Stimulated activated CD4-positive, alpha-beta T cell treated with anti-CD3 and anti-CD28 coated beads, TNF-alpha, amount 100 ng/mL, for 1 hour (primary cell): ENCODE results near the gene DEFB131B.
A peak's percentile ranks its signal among the peaks of the same experiment; 100 is the strongest.
"Not testable (repeated sequence)": the region's sequence is repeated elsewhere in the genome, so short reads cannot be mapped to it uniquely, and the experiment has no call there.

Source experiments
- DNase-seq, 3 donors: peaks; one replicate each; pipeline ENCODE4 v3.0.0-alpha.2; 2020; ENCODE audit warnings: low read depth in 3 of 3, low spot score in 1 of 3

DEFB131B gene

GRCh38 chr11:71911321-71911985 lies 33.2 kb downstream of the DEFB131B start:
- peak in 1 of 3 donors; percentile 61 for DNase-seq

- not testable (repeated sequence) for DNase-seq
These were observed 33.7 kb downstream of the DEFB131B start for GRCh38 chr11:71911986-71912340.

- DNase-seq: no peak
These were observed 35.7 kb downstream of the DEFB131B start for GRCh38 chr11:71913756-71914526.

- DNase-seq: no peak
These were observed 36.5 kb downstream of the DEFB131B start for GRCh38 chr11:71914617-71915189.

DNA sequence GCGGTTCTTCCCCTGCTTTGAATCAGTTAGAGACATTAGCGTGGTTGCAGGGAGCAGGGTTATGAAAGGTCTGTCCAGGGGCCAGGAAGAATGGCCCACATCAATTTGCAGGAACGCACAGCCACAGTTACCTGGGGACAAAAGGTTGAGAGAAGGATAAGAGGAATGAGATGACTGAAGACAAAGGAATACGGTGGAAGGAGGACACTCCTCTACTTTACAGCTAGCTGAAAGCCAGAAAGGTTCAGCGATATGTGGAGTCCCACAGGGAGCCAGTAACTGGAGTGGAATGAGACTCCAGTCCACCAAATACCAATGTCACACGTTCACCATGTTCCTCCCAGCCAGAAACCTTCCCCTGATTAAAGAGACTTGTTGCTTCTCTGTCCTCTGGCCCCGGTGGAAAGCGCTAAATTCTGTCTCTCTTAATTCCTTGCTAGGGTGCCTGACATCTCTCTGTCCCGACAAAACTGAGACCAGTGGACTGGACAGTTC lies 39.4 kb downstream of the DEFB131B start:
- no peak for DNase-seq

DNA sequence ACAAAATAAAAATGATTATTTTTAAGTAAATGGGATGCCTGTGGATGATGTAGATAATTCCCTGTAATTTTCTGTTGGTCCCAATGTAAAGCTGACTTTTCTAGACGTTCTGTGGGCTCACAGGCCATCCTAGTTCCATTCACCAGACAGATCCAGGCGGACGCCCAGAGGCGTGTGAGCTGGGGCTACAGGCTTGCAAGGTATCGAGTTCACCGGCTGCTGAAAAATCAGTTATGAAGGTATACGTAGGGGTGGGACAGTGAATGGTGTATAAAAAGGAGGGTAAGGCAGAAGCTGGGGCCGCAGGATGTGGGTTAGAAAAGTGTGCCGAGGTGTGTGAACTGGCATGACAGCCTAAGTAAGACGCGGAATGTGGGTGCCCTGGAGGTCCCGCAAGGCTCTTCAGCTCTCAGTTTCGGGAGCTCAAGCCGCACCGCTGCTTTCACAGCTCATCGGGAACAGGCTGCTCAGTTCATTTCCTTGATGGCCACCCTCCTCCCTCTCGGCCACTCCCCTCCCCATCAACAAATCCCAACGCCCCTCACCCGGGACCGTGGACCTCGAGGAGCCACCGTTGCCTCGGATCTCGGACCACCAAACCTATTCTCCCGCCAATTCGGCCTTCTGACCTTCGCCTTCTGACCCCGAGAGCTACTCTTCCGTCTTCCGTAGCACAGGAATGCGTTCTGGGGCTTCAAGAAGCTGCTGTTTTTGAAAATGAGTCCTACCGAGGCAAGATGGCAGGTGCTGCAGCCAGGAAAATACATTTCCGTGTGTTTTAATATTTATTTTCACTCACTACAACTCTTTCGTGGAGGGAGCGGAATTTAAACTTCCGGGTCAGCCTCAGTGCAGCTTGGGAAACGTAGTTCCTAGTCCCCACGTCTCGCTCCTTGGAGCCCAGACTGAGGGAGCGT lies 49.8 kb downstream of the DEFB131B start, which contains the start of gene XNDC1N:
Gene XNDC1N (minus strand): TSS at position 775 of the 917 bp plus-strand sequence. CDS start 5,241 bp downstream, outside the sequence.
- peak in 2 of 3 donors; percentile 46 to 51 for DNase-seq

DNA sequence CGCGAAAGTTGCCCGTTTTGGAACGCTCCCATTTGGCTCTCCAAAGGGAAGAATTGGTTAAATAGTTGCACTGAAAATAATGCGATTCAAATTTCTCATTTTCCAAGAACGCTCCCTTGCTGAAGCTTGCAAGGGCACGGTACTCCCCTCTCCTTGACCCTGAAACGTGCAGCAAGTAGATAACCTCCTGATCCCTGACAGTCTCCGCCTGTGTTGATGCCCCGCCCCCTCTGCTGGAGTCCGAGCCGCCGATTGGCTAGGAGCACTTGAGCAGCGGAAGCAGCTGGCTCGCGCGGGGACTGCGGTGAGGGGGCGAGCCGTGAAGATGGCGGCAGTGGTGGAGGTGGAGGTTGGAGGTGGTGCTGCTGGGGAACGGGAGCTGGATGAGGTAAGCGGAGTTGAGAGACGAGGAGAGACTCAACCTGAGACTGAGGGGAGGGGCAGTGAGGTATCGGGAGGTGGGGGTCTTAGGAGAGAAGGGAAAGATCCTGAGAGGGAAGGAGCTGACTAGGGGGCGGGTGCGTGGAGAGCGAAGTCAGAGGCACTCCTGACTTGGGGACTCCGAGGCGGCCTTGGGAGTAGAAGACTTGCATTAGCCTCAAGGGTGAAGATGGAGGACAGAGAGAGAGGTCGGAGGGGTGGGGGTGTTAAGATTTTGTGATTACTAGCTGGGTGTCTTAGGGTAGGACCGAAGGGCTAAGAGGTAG lies 50.6 kb downstream of the DEFB131B start, which contains the start of gene RNF121:
Gene RNF121 (plus strand): TSS at position 310 of the 707 bp plus-strand sequence. CDS start 16 bp downstream, at position 326.
- peak; percentile 88 to 94 (median 89) for DNase-seq

DNA sequence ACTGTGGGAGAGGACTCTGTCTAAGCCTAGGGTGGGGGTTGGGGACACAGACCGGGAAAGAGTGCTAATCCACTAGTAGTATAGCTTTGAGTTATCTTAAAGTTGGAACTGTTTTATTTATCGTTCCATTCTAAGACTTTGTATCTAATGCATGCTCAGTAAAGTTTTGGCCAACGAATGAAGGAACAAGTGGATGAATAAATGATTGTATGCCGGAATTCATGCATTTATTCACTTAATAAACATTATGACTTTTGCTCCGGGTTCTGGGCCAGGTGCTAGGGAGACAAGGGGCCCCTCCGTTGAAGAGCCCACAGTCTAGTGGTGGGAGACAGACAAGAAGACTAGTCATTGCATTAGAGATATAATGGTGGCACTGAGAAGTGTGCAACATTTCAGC lies 51.2 kb downstream of the DEFB131B start:
- DNase-seq: no peak

- DNase-seq: no peak
These were observed 52.4 kb downstream of the DEFB131B start for GRCh38 chr11:71930556-71931244.

GRCh38 chr11:71931245-71931602 lies 53.0 kb downstream of the DEFB131B start:
- no peak for DNase-seq

GRCh38 chr11:71933141-71933933 lies 55.1 kb downstream of the DEFB131B start:
- no peak for DNase-seq
